ENCODE results near the gene CAPN14.

- TF ChIP-seq CTCF (conservative IDR thresholded peaks at IDR 0.05; ENCODE audit: low read depth, low read length) (no peak), EZH2 (IDR thresholded peaks at IDR 0.05; ENCODE audit: low read length, unreplicated experiment) (no peak), EZH2phosphoT487 (IDR thresholded peaks at IDR 0.05; ENCODE audit: borderline replicate concordance, low read length) (no peak)
These were observed 9.1 kb downstream of the CAPN14 start for GRCh38 chr2:31208240-31208639.

All from PC-3 (cell line).